Measurements from ENCODE around the gene STARD5. TPM values are rescaled to one million over a fixed set of nuclear protein-coding genes. Genes with fewer than 3 reads are reported as not detected.

The STARD5 gene
- total RNA-seq, 5 donors from 2014 or later (not counting 1 experiment from before 2014, with no cell fraction given) = 5.8 to 8.5 (median 7.3) TPM

GRCh38 chr15:81329446-81329845 is 5.5 kb upstream of the STARD5 start:
- no peaks in the 10 kb centered on the region for H3K27me3 ChIP-seq (replicated peaks in 1 of 2; ENCODE audit: control insufficient read depth in 2 of 2, extremely low read depth in 1 of 2, insufficient read depth in 2 of 2, low read length in 1 of 2)
- Mint-ChIP-seq H3K4me1 (peaks cover 27 to 63% (median 42%) of the 10 kb centered on the region in 3 donors), H3K27ac (no peak overlapping the region), H3K36me3 (no peaks in the 10 kb centered on the region), H3K4me3 (no peak overlapping the region), H3K27me3 (no peaks in the 10 kb centered on the region), H3K9me3 (no peaks in the 10 kb centered on the region)
- ATAC-seq (replicated peaks in 1 of 4) (no peak), DNase-seq (no peak)
- H3K9me3 ChIP-seq = no peaks in the 10 kb centered on the region
- no peak overlapping the region for H3K4me3 ChIP-seq (ENCODE audit: control insufficient read depth in 1 of 2, extremely low read depth in 1 of 2, low read length in 1 of 2)
- H3K27ac ChIP-seq (ENCODE audit: low read length) = no peak overlapping the region
- POLR2A ChIA-PET = no interaction called here
- no peaks in the 10 kb centered on the region for H3K36me3 ChIP-seq (ENCODE audit: control insufficient read depth in 2 of 2, extremely low read depth in 1 of 2, insufficient read depth in 1 of 2, low read length in 1 of 2)
- peaks cover 4 to 9% of the 10 kb centered on the region in 2 experiments for H3K4me1 ChIP-seq (ENCODE audit: control insufficient read depth in 1 of 2, extremely low read depth in 1 of 2, insufficient read depth in 2 of 2, low read length in 2 of 2)
- CTCF ChIA-PET = no interaction called here
- 100% methylated on average over 1 of the region's 2 CpGs for WGBS (ENCODE audit: insufficient coverage)

DNA sequence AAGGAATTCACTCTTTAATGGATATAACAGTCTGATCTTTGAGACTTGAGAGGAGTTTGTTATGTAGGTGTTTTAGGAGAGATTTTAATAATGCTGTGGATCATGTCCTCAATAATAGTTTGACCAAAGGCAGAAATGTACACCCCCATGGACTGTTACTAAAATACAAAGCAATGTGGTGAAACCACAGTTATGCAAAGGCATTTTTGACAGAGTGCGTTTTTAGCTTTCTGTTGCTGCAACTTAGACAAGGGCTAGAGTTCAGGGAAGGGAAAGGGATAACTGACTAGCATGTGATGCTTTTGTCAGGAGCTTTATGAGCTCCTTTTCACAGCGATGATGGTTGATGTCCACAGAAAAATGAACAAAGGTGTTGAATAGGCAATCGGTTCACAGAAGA is 3.6 kb upstream of the STARD5 start:
- ATAC-seq (replicated peaks in 1 of 4) = no peak
- Histone ChIP-seq H3K9me3 (no peaks in the 10 kb centered on the region), H3K27me3 (replicated peaks in 1 of 2; ENCODE audit: control insufficient read depth in 2 of 2, extremely low read depth in 1 of 2, insufficient read depth in 2 of 2, low read length in 1 of 2) (no peaks in the 10 kb centered on the region), H3K27ac (ENCODE audit: low read length) (no peak overlapping the region), H3K4me3 (ENCODE audit: control insufficient read depth in 1 of 2, extremely low read depth in 1 of 2, low read length in 1 of 2) (no peak overlapping the region), H3K36me3 (ENCODE audit: control insufficient read depth in 2 of 2, extremely low read depth in 1 of 2, insufficient read depth in 1 of 2, low read length in 1 of 2) (no peaks in the 10 kb centered on the region), H3K4me1 (ENCODE audit: control insufficient read depth in 1 of 2, extremely low read depth in 1 of 2, insufficient read depth in 2 of 2, low read length in 2 of 2) (peaks cover 6 to 17% of the 10 kb centered on the region in 2 experiments)
- H3K9me3 Mint-ChIP-seq = no peaks in the 10 kb centered on the region
- ChIA-PET POLR2A (interaction anchor here in 1 of 2 donors (0.8 kb wide), 1 partner anchor 52 kb away, joined by 4 read pairs; no protein-coding TSS in a partner anchor), CTCF (interaction anchor here (0.9 to 1.8 kb wide), 4 partner anchors 19 to 61 kb away, joined by 3 to 12 read pairs (median 3); no protein-coding TSS in a partner anchor)
- H3K27ac Mint-ChIP-seq = peak overlapping the region in 1 of 2 donors; percentile 9
- DNase-seq = no peak
- peaks cover 38 to 72% (median 46%) of the 10 kb centered on the region in 3 donors for H3K4me1 Mint-ChIP-seq
- no peaks in the 10 kb centered on the region for H3K36me3 Mint-ChIP-seq
- no peaks in the 10 kb centered on the region for H3K27me3 Mint-ChIP-seq
- H3K4me3 Mint-ChIP-seq = no peak overlapping the region
- 71% methylated on average over 2 of the region's 3 CpGs for WGBS (ENCODE audit: insufficient coverage)

DNA sequence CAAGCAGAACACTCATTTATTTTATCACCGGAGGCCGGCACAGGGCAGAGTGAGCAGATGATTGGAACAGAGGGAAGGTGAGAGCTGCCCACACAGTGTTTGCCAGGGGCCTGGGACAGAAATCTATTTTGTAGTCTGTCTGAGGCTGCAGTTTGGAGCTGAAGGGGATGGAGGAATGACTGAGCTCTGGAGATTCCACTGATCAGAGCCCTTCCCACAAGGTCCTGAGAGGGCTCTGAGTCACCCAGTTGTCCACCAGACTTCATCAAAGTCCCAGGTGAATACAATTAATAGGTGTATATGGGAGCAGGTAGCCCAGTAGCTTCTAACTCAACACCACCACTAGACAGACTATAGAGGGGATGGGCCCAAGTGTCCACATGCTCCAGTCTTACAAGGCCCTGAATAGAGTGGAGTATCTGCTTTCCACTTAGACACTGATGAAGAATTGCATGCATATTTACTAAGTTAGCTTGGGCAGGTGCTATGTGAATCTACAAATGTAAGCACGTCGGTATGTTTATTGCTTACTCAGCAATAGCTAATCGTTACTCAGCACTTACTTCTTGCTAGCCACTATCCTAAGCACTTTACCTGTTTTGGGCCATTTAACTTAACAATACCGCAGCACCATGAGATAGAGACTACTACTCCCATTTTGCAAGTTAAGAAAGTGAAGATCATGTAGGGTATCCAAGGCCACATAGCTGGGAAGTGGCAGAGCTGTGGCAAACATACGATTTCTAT is 2.7 kb upstream of the STARD5 start:
- peaks cover 43 to 73% (median 51%) of the 10 kb centered on the region in 3 donors for H3K4me1 Mint-ChIP-seq
- no peak overlapping the region for H3K4me3 Mint-ChIP-seq
- Histone ChIP-seq H3K27ac (ENCODE audit: low read length) (no peak overlapping the region), H3K4me3 (ENCODE audit: control insufficient read depth in 1 of 2, extremely low read depth in 1 of 2, low read length in 1 of 2) (no peak overlapping the region), H3K9me3 (no peaks in the 10 kb centered on the region), H3K27me3 (replicated peaks in 1 of 2; ENCODE audit: control insufficient read depth in 2 of 2, extremely low read depth in 1 of 2, insufficient read depth in 2 of 2, low read length in 1 of 2) (no peaks in the 10 kb centered on the region), H3K4me1 (ENCODE audit: control insufficient read depth in 1 of 2, extremely low read depth in 1 of 2, insufficient read depth in 2 of 2, low read length in 2 of 2) (peaks cover 5 to 19% of the 10 kb centered on the region in 2 experiments), H3K36me3 (ENCODE audit: control insufficient read depth in 2 of 2, extremely low read depth in 1 of 2, insufficient read depth in 1 of 2, low read length in 1 of 2) (no peaks in the 10 kb centered on the region)
- DNase-seq (no peak), ATAC-seq (replicated peaks in 1 of 4) (no peak)
- no peak overlapping the region for H3K27ac Mint-ChIP-seq
- WGBS (ENCODE audit: insufficient coverage) = 92% methylated on average over 2 of the region's 7 CpGs
- H3K27me3 Mint-ChIP-seq = no peaks in the 10 kb centered on the region
- ChIA-PET POLR2A (interaction anchor here (0.5 to 0.8 kb wide), 2 partner anchors 28 to 51 kb away, joined by 4 read pairs; no protein-coding TSS in a partner anchor), CTCF (interaction anchor here (0.9 to 1.8 kb wide), 4 partner anchors 18 to 61 kb away, joined by 3 to 12 read pairs (median 3); no protein-coding TSS in a partner anchor)
- no peaks in the 10 kb centered on the region for H3K36me3 Mint-ChIP-seq
- no peaks in the 10 kb centered on the region for H3K9me3 Mint-ChIP-seq

DNA sequence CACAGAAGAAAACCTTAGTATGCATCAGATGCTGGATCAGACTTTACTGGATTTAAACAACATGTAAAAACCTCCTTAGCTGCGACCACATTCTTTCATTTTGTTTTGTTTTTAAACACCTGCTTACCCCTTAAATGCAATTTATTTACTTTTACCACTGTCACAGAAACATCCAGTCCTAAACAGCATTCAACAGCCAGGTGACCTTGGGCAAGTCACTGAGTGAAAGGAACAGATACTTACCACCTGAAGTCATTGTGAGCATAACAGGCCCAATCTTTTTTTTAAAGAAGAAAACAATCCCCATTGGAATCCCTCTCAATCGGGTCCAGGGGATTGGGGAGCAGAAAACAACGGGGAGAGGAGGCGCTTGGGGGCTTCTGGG is 390 bp downstream of the STARD5 start:
- peak overlapping the region; percentile 25 for H3K27ac ChIP-seq (ENCODE audit: low read length)
- DNase-seq (peak in 1 of 35 experiments; percentile 27), ATAC-seq (replicated peaks in 1 of 4) (peak in 2 of 4 experiments; percentile 1 to 14)
- no peaks in the 10 kb centered on the region for H3K9me3 Mint-ChIP-seq
- peaks cover 8% of the 10 kb centered on the region in 2 donors for H3K36me3 ChIP-seq (ENCODE audit: control insufficient read depth in 2 of 2, extremely low read depth in 1 of 2, insufficient read depth in 1 of 2, low read length in 1 of 2)
- ChIA-PET POLR2A (interaction anchor here (0.6 to 1.2 kb wide), 4 partner anchors 8 to 338 kb away, joined by 3 to 9 read pairs (median 6); no protein-coding TSS in a partner anchor), CTCF (interaction anchor here (0.7 to 1.4 kb wide), 5 partner anchors 11 to 57 kb away, joined by 3 to 8 read pairs (median 3); no protein-coding TSS in a partner anchor)
- H3K27me3 Mint-ChIP-seq = no peaks in the 10 kb centered on the region
- H3K4me3 ChIP-seq (ENCODE audit: control insufficient read depth in 1 of 2, extremely low read depth in 1 of 2, low read length in 1 of 2) = peak overlapping the region; percentile 85 to 86
- H3K9me3 ChIP-seq = no peaks in the 10 kb centered on the region
- H3K27ac Mint-ChIP-seq = peak overlapping the region; percentile 78 to 95
- no peaks in the 10 kb centered on the region for H3K27me3 ChIP-seq (replicated peaks in 1 of 2; ENCODE audit: control insufficient read depth in 2 of 2, extremely low read depth in 1 of 2, insufficient read depth in 2 of 2, low read length in 1 of 2)
- peaks cover 45 to 52% (median 48%) of the 10 kb centered on the region in 3 donors for H3K4me1 Mint-ChIP-seq
- H3K4me1 ChIP-seq (ENCODE audit: control insufficient read depth in 1 of 2, extremely low read depth in 1 of 2, insufficient read depth in 2 of 2, low read length in 2 of 2) = peaks cover 5 to 19% of the 10 kb centered on the region in 2 experiments
- peaks cover 2% of the 10 kb centered on the region for H3K36me3 Mint-ChIP-seq
- WGBS (ENCODE audit: insufficient coverage) = 14% methylated on average over 2 of the region's 4 CpGs
- H3K4me3 Mint-ChIP-seq = peak overlapping the region; percentile 98 to 99 (median 98)

DNA sequence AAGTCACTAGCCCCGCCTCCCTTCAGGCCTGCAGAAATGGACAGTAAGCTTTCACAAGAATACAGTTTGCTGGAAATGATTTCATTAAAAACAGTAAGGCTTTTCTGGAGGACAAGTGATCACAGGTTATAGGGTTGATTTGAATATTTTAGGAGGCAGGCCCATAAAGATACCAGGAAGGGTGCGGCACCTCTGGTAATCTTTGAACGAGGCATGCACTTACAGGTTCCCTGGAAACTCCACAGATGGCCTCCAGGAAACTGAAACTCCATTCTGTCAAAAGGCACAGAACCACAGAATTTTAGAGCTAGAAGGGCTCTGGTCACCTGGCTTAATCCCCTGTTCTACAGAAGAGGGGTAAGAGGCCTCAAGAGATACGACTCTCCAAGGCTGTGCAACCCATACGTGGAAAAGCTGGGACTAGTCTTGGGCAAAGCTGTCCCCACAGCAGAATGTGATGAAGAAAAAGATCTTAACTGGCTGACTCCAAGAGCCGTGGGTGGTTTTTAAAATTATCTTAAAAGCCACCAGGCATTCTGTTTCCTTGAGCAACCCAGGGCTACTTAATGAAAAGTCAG is 1.2 kb downstream of the STARD5 start:
- no peak overlapping the region for H3K27ac ChIP-seq (ENCODE audit: low read length)
- H3K36me3 Mint-ChIP-seq = peaks cover 8% of the 10 kb centered on the region
- WGBS (ENCODE audit: insufficient coverage) = 82% methylated on average over 5 of the region's 6 CpGs
- no peaks in the 10 kb centered on the region for H3K27me3 Mint-ChIP-seq
- peaks cover 45 to 58% (median 50%) of the 10 kb centered on the region in 3 donors for H3K4me1 Mint-ChIP-seq
- H3K36me3 ChIP-seq (ENCODE audit: control insufficient read depth in 2 of 2, extremely low read depth in 1 of 2, insufficient read depth in 1 of 2, low read length in 1 of 2) = peaks cover 9 to 16% of the 10 kb centered on the region in 2 donors
- peaks cover 5 to 19% of the 10 kb centered on the region in 2 experiments for H3K4me1 ChIP-seq (ENCODE audit: control insufficient read depth in 1 of 2, extremely low read depth in 1 of 2, insufficient read depth in 2 of 2, low read length in 2 of 2)
- CTCF ChIA-PET = interaction anchor here (0.6 to 1.4 kb wide), 2 partner anchors 57 to 332 kb away, joined by 3 to 4 read pairs; no protein-coding TSS in a partner anchor
- no peak for ATAC-seq (replicated peaks in 1 of 4)
- no peak overlapping the region for H3K4me3 ChIP-seq (ENCODE audit: control insufficient read depth in 1 of 2, extremely low read depth in 1 of 2, low read length in 1 of 2)
- DNase-seq = no peak
- H3K27ac Mint-ChIP-seq = peak overlapping the region; percentile 58 to 74
- H3K27me3 ChIP-seq (replicated peaks in 1 of 2; ENCODE audit: control insufficient read depth in 2 of 2, extremely low read depth in 1 of 2, insufficient read depth in 2 of 2, low read length in 1 of 2) = no peaks in the 10 kb centered on the region
- H3K9me3 Mint-ChIP-seq = no peaks in the 10 kb centered on the region
- H3K9me3 ChIP-seq = no peaks in the 10 kb centered on the region
- peak overlapping the region; percentile 55 to 98 (median 63) for H3K4me3 Mint-ChIP-seq
- POLR2A ChIA-PET = no interaction called here

- Histone ChIP-seq H3K4me1 (ENCODE audit: control insufficient read depth in 1 of 2, extremely low read depth in 1 of 2, insufficient read depth in 2 of 2, low read length in 2 of 2) (peaks cover 5 to 25% of the 10 kb centered on the region in 2 experiments), H3K36me3 (ENCODE audit: control insufficient read depth in 2 of 2, extremely low read depth in 1 of 2, insufficient read depth in 1 of 2, low read length in 1 of 2) (peaks cover 9 to 22% of the 10 kb centered on the region in 2 donors), H3K27me3 (replicated peaks in 1 of 2; ENCODE audit: control insufficient read depth in 2 of 2, extremely low read depth in 1 of 2, insufficient read depth in 2 of 2, low read length in 1 of 2) (no peaks in the 10 kb centered on the region), H3K27ac (ENCODE audit: low read length) (no peak overlapping the region), H3K9me3 (no peaks in the 10 kb centered on the region), H3K4me3 (ENCODE audit: control insufficient read depth in 1 of 2, extremely low read depth in 1 of 2, low read length in 1 of 2) (no peak overlapping the region)
- no peak for DNase-seq
- ATAC-seq (replicated peaks in 1 of 4) = no peak
- Mint-ChIP-seq H3K27ac (peak overlapping the region in 1 of 2 donors; percentile 74), H3K36me3 (peaks cover 16% of the 10 kb centered on the region), H3K27me3 (no peaks in the 10 kb centered on the region), H3K4me1 (peaks cover 42 to 51% (median 50%) of the 10 kb centered on the region in 3 donors), H3K9me3 (no peaks in the 10 kb centered on the region), H3K4me3 (no peak overlapping the region)
- no CpG with 5 or more reads among the region's 1 CpG for WGBS (ENCODE audit: insufficient coverage)
- POLR2A ChIA-PET = interaction anchor here in 1 of 2 donors (1.0 kb wide), 2 partner anchors 25 to 43 kb away, joined by 3 read pairs; no protein-coding TSS in a partner anchor
- CTCF ChIA-PET = interaction anchor here in 1 of 2 donors (1.0 to 1.7 kb wide), 2 partner anchors 36 to 56 kb away, joined by 3 to 6 read pairs; no protein-coding TSS in a partner anchor
Measured at GRCh38 chr15:81321667-81322066, 2.3 kb downstream of the STARD5 start.

All from T-cell (primary cell).